HG02642 (cell line): Measurements from ENCODE around the gene GFPT2.

Experiments
- ATAC-seq: cut with Tn5 transposase; IDR thresholded peaks from one replicate; pipeline ENCODE4 v1.9.1; 2021; ENCODE audit warnings: mild to moderate bottlenecking; ENCODE audit not compliant: unreplicated experiment, poor library complexity

The GFPT2 gene

GRCh38 chr5:180353048-180353979, at the start of gene GFPT2:
GFPT2 (minus strand) TSS chr5:180353336; CDS start chr5:180353217, 119 bp downstream.
- peak; percentile 73 for ATAC-seq

GRCh38 chr5:180402716-180403115, 49.6 kb upstream of the GFPT2 start:
- ATAC-seq: no peak

- ATAC-seq: no peak
Measured at GRCh38 chr5:180401229-180401907, 48.2 kb upstream of the GFPT2 start.

- no peak for ATAC-seq
Measured at GRCh38 chr5:180400416-180400815, 47.3 kb upstream of the GFPT2 start.

GRCh38 chr5:180399401-180400215, 46.5 kb upstream of the GFPT2 start:
- no peak for ATAC-seq

- no peak for ATAC-seq
Measured at GRCh38 chr5:180396926-180397325, 43.8 kb upstream of the GFPT2 start.

- ATAC-seq: no peak
Measured at GRCh38 chr5:180395540-180396274, 42.6 kb upstream of the GFPT2 start.

GRCh38 chr5:180394031-180394636, 41.0 kb upstream of the GFPT2 start:
- ATAC-seq: no peak

- ATAC-seq: no peak
Measured at GRCh38 chr5:180391276-180391675, 38.1 kb upstream of the GFPT2 start.

GRCh38 chr5:180390441-180391190, 37.5 kb upstream of the GFPT2 start:
- ATAC-seq: no peak

- no peak for ATAC-seq
Measured at GRCh38 chr5:180389252-180390101, 36.3 kb upstream of the GFPT2 start.

GRCh38 chr5:180387798-180388197, 34.7 kb upstream of the GFPT2 start:
- ATAC-seq: no peak

- no peak for ATAC-seq
Measured at GRCh38 chr5:180382926-180383325, 29.8 kb upstream of the GFPT2 start.

- ATAC-seq: no peak
Measured at GRCh38 chr5:180381851-180382480, 28.8 kb upstream of the GFPT2 start.

- no peak for ATAC-seq
Measured at GRCh38 chr5:180381428-180381827, 28.3 kb upstream of the GFPT2 start.

GRCh38 chr5:180380856-180381255, 27.7 kb upstream of the GFPT2 start:
- no peak for ATAC-seq

- ATAC-seq: no peak
Measured at GRCh38 chr5:180380441-180380840, 27.3 kb upstream of the GFPT2 start.
